HG02763 (cell line): ENCODE data around the gene MED12L.

Source experiments
- ATAC-seq: cut with Tn5 transposase; IDR thresholded peaks from one replicate; pipeline ENCODE4 v1.9.1; 2021; ENCODE audit warnings: mild to moderate bottlenecking, moderate library complexity; ENCODE audit not compliant: unreplicated experiment

MED12L gene

GRCh38 chr3:151169948-151170679, 84.7 kb downstream of the MED12L start:
- peak; percentile 37 for ATAC-seq

- ATAC-seq, result peak; percentile 63
Observed at GRCh38 chr3:151171145-151171757, 85.8 kb downstream of the MED12L start.

- ATAC-seq, result no peak
Observed at GRCh38 chr3:151174351-151174750, 88.9 kb downstream of the MED12L start.

- ATAC-seq, result no peak
Observed at GRCh38 chr3:151175952-151176351, 90.5 kb downstream of the MED12L start.

- no peak for ATAC-seq
Observed at GRCh38 chr3:151178208-151178845, 92.9 kb downstream of the MED12L start.

- no peak for ATAC-seq
Observed at GRCh38 chr3:151182349-151183079, 97.0 kb downstream of the MED12L start.

GRCh38 chr3:151183265-151183671, 97.8 kb downstream of the MED12L start:
- ATAC-seq, result no peak

- ATAC-seq, result no peak
Observed at GRCh38 chr3:151191095-151191494, 105.6 kb downstream of the MED12L start.

GRCh38 chr3:151192545-151192944, 107.1 kb downstream of the MED12L start:
- no peak for ATAC-seq

GRCh38 chr3:151195826-151196225, 110.4 kb downstream of the MED12L start:
- ATAC-seq, result no peak

GRCh38 chr3:151196434-151196833, 111.0 kb downstream of the MED12L start:
- no peak for ATAC-seq

- ATAC-seq, result no peak
Observed at GRCh38 chr3:151197228-151197627, 111.8 kb downstream of the MED12L start.

GRCh38 chr3:151197981-151198767, 112.7 kb downstream of the MED12L start:
- no peak for ATAC-seq

- ATAC-seq, result no peak
Observed at GRCh38 chr3:151198849-151199248, 113.4 kb downstream of the MED12L start.

- ATAC-seq, result no peak
Observed at GRCh38 chr3:151199554-151200438, 114.3 kb downstream of the MED12L start.

GRCh38 chr3:151200586-151200985, 115.1 kb downstream of the MED12L start:
- ATAC-seq, result no peak

GRCh38 chr3:151201051-151201730, 115.7 kb downstream of the MED12L start:
- ATAC-seq, result no peak

- peak; percentile 93 for ATAC-seq
Observed at GRCh38 chr3:151203051-151203420, 117.6 kb downstream of the MED12L start, which contains the start of gene GPR171. Gene GPR171, minus strand, starts transcription at chr3:151203216. Its CDS starts 3,830 bp downstream, at chr3:151199386.
